ENCODE measurements around the gene PCK1. TPM values are rescaled to one million over a fixed set of nuclear protein-coding genes. Genes with fewer than 3 reads are reported as not detected.
A peak's percentile ranks its signal among the peaks of the same experiment; 100 is the strongest.

PCK1 gene
- total and polyA plus RNA-seq, 2 of the 13 experiments (the other 11 are each of a cell fraction or from before 2014, with no cell fraction given), result 6.5 to 12.6 TPM

GRCh38 chr20:57592263-57593092 is 31.6 kb downstream of the PCK1 start (continued):
- TF ChIP-seq ERF (CRISPR knock-in tag; IDR thresholded peaks at IDR 0.05) (peak; percentile 42; the same call in 1 of the 2 replicates), FOXP1 (IDR thresholded peaks at IDR 0.05) (no peak), FOXP1 (CRISPR knock-in tag; IDR thresholded peaks at IDR 0.05) (0 out of 2 replicates have a peak, but pooled peaks have one; percentile 26), ZNF563 (CRISPR knock-in tag; IDR thresholded peaks at IDR 0.05) (0 out of 2 replicates have a peak, but pooled peaks have one; percentile 48), ESRRA (CRISPR knock-in tag; IDR thresholded peaks at IDR 0.05; ENCODE audit: low read depth) (peak; percentile 11), ZBTB40 (IDR thresholded peaks at IDR 0.05) (no peak), ZBTB40 (CRISPR knock-in tag; IDR thresholded peaks at IDR 0.05) (peak; percentile 60), YEATS2 (CRISPR knock-in tag; IDR thresholded peaks at IDR 0.05; ENCODE audit: borderline replicate concordance) (no peak), STAT6 (CRISPR knock-in tag; IDR thresholded peaks at IDR 0.05; ENCODE audit: borderline replicate concordance) (peak; percentile 48; the same call in 1 of the 2 replicates), ZNF790 (CRISPR knock-in tag; IDR thresholded peaks at IDR 0.05; ENCODE audit: borderline replicate concordance) (0 out of 2 replicates have a peak, but pooled peaks have one; percentile 45), NFE2L1 (CRISPR knock-in tag; IDR thresholded peaks at IDR 0.05; ENCODE audit: borderline replicate concordance) (no peak), ZNF776 (CRISPR knock-in tag; IDR thresholded peaks at IDR 0.05) (no peak), FOSL2 (CRISPR knock-in tag; IDR thresholded peaks at IDR 0.05) (0 out of 2 replicates have a peak, but pooled peaks have one; percentile 5), ZNF251 (CRISPR knock-in tag; IDR thresholded peaks at IDR 0.05) (no peak), EED (CRISPR knock-in tag; IDR thresholded peaks at IDR 0.05) (peak; percentile 44; the same call in 1 of the 2 replicates), CREM (IDR thresholded peaks at IDR 0.05) (0 out of 2 replicates have a peak, but pooled peaks have one; percentile 25), CREM (CRISPR knock-in tag; IDR thresholded peaks at IDR 0.05) (no peak), ZMYM4 (CRISPR knock-in tag; IDR thresholded peaks at IDR 0.05) (peak; percentile 51; the same call in 1 of the 2 replicates), ZZZ3 (CRISPR knock-in tag; IDR thresholded peaks at IDR 0.05; ENCODE audit: borderline replicate concordance) (peak; percentile 82; the same call in 1 of the 2 replicates)
